ENCODE measurements around the gene GGNBP2. TPM values are rescaled to one million over a fixed set of nuclear protein-coding genes. Genes with fewer than 3 reads are reported as not detected.

The GGNBP2 gene
- total RNA-seq, 4 donors from 2014 or later = 48.6 to 128 (median 91.6) TPM

GRCh38 chr17:36542755-36543154 is 2.0 kb upstream of the GGNBP2 start:
- peaks cover 18 to 29% (median 25%) of the 10 kb centered on the region in 4 donors for H3K4me1 ChIP-seq
- intact Hi-C loops (cut with DNase I; ENCODE audit: low total_unique reads) = no loop called here
- in situ Hi-C loops (cut with MboI; ENCODE audit: low pct_ligation_motif_present in 1 of 4, low pct_unique_long_range_greater_than_20kb in 1 of 4, low sequenced_read_pairs in 3 of 4) = no loop called here
- no peak for DNase-seq
- no peaks in the 10 kb centered on the region for H3K27me3 ChIP-seq
- 90 to 97% methylated on average over 13 to 15 of the region's 15 CpGs for WGBS, 2 donors (ENCODE audit: low coverage in 1 of 2)
- no peaks in the 10 kb centered on the region for H3K36me3 ChIP-seq
- H3K27ac ChIP-seq = no peak overlapping the region
- H3K4me3 ChIP-seq = no peak overlapping the region
- no peak for TF ChIP-seq POLR2AphosphoS5 (IDR thresholded peaks at IDR 0.05)
- TF ChIP-seq CTCF (IDR thresholded peaks at IDR 0.05) = no peak
- TF ChIP-seq EP300 (IDR thresholded peaks at IDR 0.05; ENCODE audit: low read depth) = no peak
- no peak for TF ChIP-seq POLR2A (IDR thresholded peaks at IDR 0.05)
- H3K9me3 ChIP-seq = no peaks in the 10 kb centered on the region

GRCh38 chr17:36544044-36544306 is 744 bp upstream of the GGNBP2 start:
- intact Hi-C loops (cut with DNase I; ENCODE audit: low total_unique reads) (no loop called here), in situ Hi-C loops (cut with MboI; ENCODE audit: low pct_ligation_motif_present in 1 of 4, low pct_unique_long_range_greater_than_20kb in 1 of 4, low sequenced_read_pairs in 3 of 4) (no loop called here)
- TF ChIP-seq CTCF (IDR thresholded peaks at IDR 0.05) (peak in 2 of 5 experiments; percentile 15 to 41), POLR2A (IDR thresholded peaks at IDR 0.05) (peak; percentile 68), POLR2AphosphoS5 (IDR thresholded peaks at IDR 0.05) (peak; percentile 8 to 70 (median 8)), EP300 (IDR thresholded peaks at IDR 0.05; ENCODE audit: low read depth) (no peak)
- Histone ChIP-seq H3K27ac (peak overlapping the region; percentile 98 to 100 (median 98)), H3K36me3 (no peaks in the 10 kb centered on the region), H3K4me3 (peak overlapping the region; percentile 82 to 93 (median 88)), H3K27me3 (no peaks in the 10 kb centered on the region), H3K4me1 (peaks cover 30 to 40% (median 32%) of the 10 kb centered on the region in 4 donors), H3K9me3 (no peaks in the 10 kb centered on the region)
- 0 to 1% methylated on average over 6 to 10 of the region's 10 CpGs for WGBS, 2 donors (ENCODE audit: low coverage in 1 of 2)
- no peak for DNase-seq

- H3K9me3 ChIP-seq = no peaks in the 10 kb centered on the region
- in situ Hi-C loops (cut with MboI; ENCODE audit: low pct_ligation_motif_present in 1 of 4, low pct_unique_long_range_greater_than_20kb in 1 of 4, low sequenced_read_pairs in 3 of 4) = no loop called here
- peak overlapping the region; percentile 98 to 100 (median 98) for H3K27ac ChIP-seq
- no peak for DNase-seq
- peaks cover 30 to 51% (median 38%) of the 10 kb centered on the region in 4 donors for H3K4me1 ChIP-seq
- intact Hi-C loops (cut with DNase I; ENCODE audit: low total_unique reads) = no loop called here
- peak overlapping the region; percentile 82 to 93 (median 88) for H3K4me3 ChIP-seq
- no peaks in the 10 kb centered on the region for H3K36me3 ChIP-seq
- peak; percentile 60 for TF ChIP-seq POLR2A (IDR thresholded peaks at IDR 0.05)
- TF ChIP-seq POLR2AphosphoS5 (IDR thresholded peaks at IDR 0.05) = no peak
- WGBS, 2 donors (ENCODE audit: low coverage in 1 of 2) = 0% methylated on average over 16 of the region's 38 CpGs; no CpG with 5 or more reads in 1 of the 2 donors
- no peaks in the 10 kb centered on the region for H3K27me3 ChIP-seq
These were observed 352 bp downstream of the GGNBP2 start for GRCh38 chr17:36545077-36545464.

- Histone ChIP-seq H3K27ac (peak overlapping the region; percentile 98 to 100 (median 98)), H3K36me3 (no peaks in the 10 kb centered on the region), H3K27me3 (no peaks in the 10 kb centered on the region), H3K9me3 (no peaks in the 10 kb centered on the region), H3K4me3 (peak overlapping the region; percentile 70 to 93 (median 82)), H3K4me1 (peaks cover 30 to 58% (median 44%) of the 10 kb centered on the region in 4 donors)
- DNase-seq = peak; percentile 98
- in situ Hi-C loops (cut with MboI; ENCODE audit: low pct_ligation_motif_present in 1 of 4, low pct_unique_long_range_greater_than_20kb in 1 of 4, low sequenced_read_pairs in 3 of 4) = no loop called here
- intact Hi-C loops (cut with DNase I; ENCODE audit: low total_unique reads) = no loop called here
- 1 to 3% methylated on average over 5 to 20 of the region's 60 CpGs for WGBS, 2 donors (ENCODE audit: low coverage in 1 of 2)
- TF ChIP-seq POLR2A (IDR thresholded peaks at IDR 0.05) = peak; percentile 71
- TF ChIP-seq CTCF (IDR thresholded peaks at IDR 0.05) = peak in 1 of 5 experiments; percentile 15
- TF ChIP-seq EP300 (IDR thresholded peaks at IDR 0.05; ENCODE audit: low read depth) = no peak
- TF ChIP-seq POLR2AphosphoS5 (IDR thresholded peaks at IDR 0.05) = peak; percentile 90 to 95 (median 92)
These were observed 1.0 kb downstream of the GGNBP2 start for GRCh38 chr17:36545465-36546417.

All from transverse colon (tissue), 4 donors.